Cerebellar cortex (tissue), 1 donor: Measurements from ENCODE around the gene ZFP36.
"Not testable (repeated sequence)": the region's sequence is repeated elsewhere in the genome, so short reads cannot be mapped to it uniquely, and the experiment has no call there.

Experiments used
- DNase-seq: peaks from one replicate; pipeline ENCODE4 v3.0.0-alpha.2; 2015; ENCODE audit warnings: low spot score

Gene ZFP36

GRCh38 chr19:39406656-39407409 is at the start of gene ZFP36:
Gene ZFP36 (plus strand): TSS chr19:39406847. CDS start chr19:39406905, 58 bp downstream.
- peak; percentile 74 for DNase-seq

GRCh38 chr19:39359026-39359425 is 47.6 kb upstream of the ZFP36 start:
- DNase-seq: no peak

GRCh38 chr19:39360599-39360998 is 46.0 kb upstream of the ZFP36 start:
- DNase-seq: no peak

- DNase-seq: no peak
These were observed 43.7 kb upstream of the ZFP36 start for GRCh38 chr19:39362682-39363657.

- no peak for DNase-seq
These were observed 42.7 kb upstream of the ZFP36 start for GRCh38 chr19:39363901-39364457.

GRCh38 chr19:39365531-39365930 is 41.1 kb upstream of the ZFP36 start:
- DNase-seq: no peak

GRCh38 chr19:39369200-39369599 is 37.4 kb upstream of the ZFP36 start:
- DNase-seq: no peak

- DNase-seq: no peak
These were observed 35.9 kb upstream of the ZFP36 start for GRCh38 chr19:39370735-39371134.

- DNase-seq: peak; percentile 60
These were observed 34.4 kb upstream of the ZFP36 start for GRCh38 chr19:39372047-39372802.

GRCh38 chr19:39372941-39373340 is 33.7 kb upstream of the ZFP36 start:
- DNase-seq: no peak

- DNase-seq: no peak
These were observed 30.7 kb upstream of the ZFP36 start for GRCh38 chr19:39375929-39376328.

- DNase-seq: no peak
These were observed 29.0 kb upstream of the ZFP36 start for GRCh38 chr19:39377373-39378362.

- DNase-seq: not testable (repeated sequence)
These were observed 27.3 kb upstream of the ZFP36 start for GRCh38 chr19:39379366-39379765.

- DNase-seq: no peak
These were observed 26.7 kb upstream of the ZFP36 start for GRCh38 chr19:39379865-39380396.

- no peak for DNase-seq
These were observed 25.8 kb upstream of the ZFP36 start for GRCh38 chr19:39380521-39381502.

- DNase-seq: no peak
These were observed 24.6 kb upstream of the ZFP36 start for GRCh38 chr19:39381910-39382611.

GRCh38 chr19:39382991-39383828 is 23.4 kb upstream of the ZFP36 start:
- DNase-seq: no peak
